HepG2 (cell line): Measurements from ENCODE around the gene ANKZF1. TPM values are rescaled to one million over a fixed set of nuclear protein-coding genes. Genes with fewer than 3 reads are reported as not detected.

Experiments used
- ARNTL ChIP-seq: sonication (generic); formaldehyde crosslinking; IDR thresholded peaks from 2 replicates; pipeline ENCODE4 v1.4.0; 2020; ENCODE audit warnings: mild to moderate bottlenecking, missing genetic modification reagents
- ATF1 ChIP-seq: IDR thresholded peaks from 2 replicates; pipeline ENCODE4 v1.6.1; 2016; ENCODE audit warnings: mild to moderate bottlenecking, control low read depth
- FOXJ3 ChIP-seq: sonication (generic); formaldehyde crosslinking; IDR thresholded peaks from 2 replicates; pipeline ENCODE4 v1.4.0; 2020; ENCODE audit warnings: missing genetic modification reagents, mild to moderate bottlenecking, borderline replicate concordance
- FOXK1 ChIP-seq: sonication (generic); formaldehyde crosslinking; IDR thresholded peaks from 2 replicates; pipeline ENCODE4 v1.4.0; 2020; ENCODE audit warnings: low read depth, missing genetic modification reagents, borderline replicate concordance
- HDAC2 ChIP-seq: sonication (generic); formaldehyde crosslinking; IDR thresholded peaks from 2 replicates; pipeline ENCODE4 v1.4.0; 2020; ENCODE audit warnings: missing genetic modification reagents
- JARID2 ChIP-seq: sonication (generic); formaldehyde crosslinking; IDR thresholded peaks from 2 replicates; pipeline ENCODE4 v1.8.1; 2023; ENCODE audit warnings: missing genetic modification reagents, inconsistent platforms; ENCODE audit not compliant: insufficient replicate concordance
- JUN ChIP-seq: sonication (generic); formaldehyde crosslinking; IDR thresholded peaks from 2 replicates; pipeline ENCODE4 v1.4.0; 2020; ENCODE audit warnings: mild to moderate bottlenecking, missing genetic modification reagents
- KMT2A ChIP-seq: sonication (generic); formaldehyde crosslinking; IDR thresholded peaks from 2 replicates; pipeline ENCODE4 v1.4.0; 2020; ENCODE audit warnings: missing genetic modification reagents
- NFYC ChIP-seq: IDR thresholded peaks from 2 replicates; pipeline ENCODE4 v1.6.1; 2016; ENCODE audit warnings: missing genetic modification reagents, missing compliant biosample characterization
- NR3C1 ChIP-seq: sonication (generic); formaldehyde crosslinking; IDR thresholded peaks from 2 replicates; pipeline ENCODE4 v1.4.0; 2020; ENCODE audit warnings: missing genetic modification reagents
- PRMT3 ChIP-seq: sonication (generic); formaldehyde crosslinking; IDR thresholded peaks from 2 replicates; pipeline ENCODE4 v1.8.1; 2022; ENCODE audit warnings: low read depth, mild to moderate bottlenecking, moderate library complexity, missing genetic modification reagents, borderline replicate concordance
- SMAD1 ChIP-seq: sonication (generic); formaldehyde crosslinking; IDR thresholded peaks from 2 replicates; pipeline ENCODE4 v1.4.0; 2020; ENCODE audit warnings: missing genetic modification reagents, low read depth, mild to moderate bottlenecking, borderline replicate concordance
- SP2 ChIP-seq: sonication (generic); formaldehyde crosslinking; IDR thresholded peaks from 2 replicates; pipeline ENCODE4 v1.5.1; 2020; ENCODE audit warnings: mild to moderate bottlenecking, missing genetic modification reagents
- TEAD2 ChIP-seq: sonication (generic); formaldehyde crosslinking; IDR thresholded peaks from 2 replicates; pipeline ENCODE4 v1.9.0; 2021; ENCODE audit warnings: missing genetic modification reagents
- ZNF3 ChIP-seq: IDR thresholded peaks from 2 replicates; pipeline ENCODE4 v1.7.0; 2017; ENCODE audit warnings: inconsistent platforms
- ZNF337 ChIP-seq: sonication (generic); formaldehyde crosslinking; IDR thresholded peaks from 2 replicates; pipeline ENCODE4 v1.5.1; 2020; ENCODE audit warnings: missing genetic modification reagents, low read depth, mild to moderate bottlenecking, borderline replicate concordance
- ZNF350 ChIP-seq: sonication (generic); formaldehyde crosslinking; IDR thresholded peaks from 2 replicates; pipeline ENCODE4 v1.4.0; 2020; ENCODE audit warnings: mild to moderate bottlenecking, low read depth, missing genetic modification reagents, borderline replicate concordance
- ZNF441 ChIP-seq: sonication (generic); formaldehyde crosslinking; IDR thresholded peaks from 2 replicates; pipeline ENCODE4 v1.7.0; 2021; ENCODE audit warnings: missing genetic modification reagents, borderline replicate concordance
- ZNF468 ChIP-seq: sonication (generic); formaldehyde crosslinking; IDR thresholded peaks from 2 replicates; pipeline ENCODE4 v1.8.0; 2022; ENCODE audit warnings: mild to moderate bottlenecking, moderate library complexity, missing genetic modification reagents
- ZNF557 ChIP-seq: sonication (generic); formaldehyde crosslinking; IDR thresholded peaks from 2 replicates; pipeline ENCODE4 v1.4.0; 2020; ENCODE audit warnings: missing genetic modification reagents
- ZNF746 ChIP-seq: sonication (generic); formaldehyde crosslinking; IDR thresholded peaks from 2 replicates; pipeline ENCODE4 v1.8.0; 2022; ENCODE audit warnings: mild to moderate bottlenecking, missing genetic modification reagents
- ZNF83 ChIP-seq: sonication (generic); formaldehyde crosslinking; IDR thresholded peaks from 2 replicates; pipeline ENCODE4 v1.4.0; 2020; ENCODE audit warnings: missing genetic modification reagents, mild to moderate bottlenecking, borderline replicate concordance
- polyA plus RNA-seq, 8 experiments: library from polyadenylated mRNA; depleted of rRNA in 3 of 8; stranded (reverse) in 7 of 8; unstranded in 1 of 8; fragments of >200 nt; fragmentation: Illumina TruSeq in 4 of 8; extraction: Trizol in 4 of 8; gene quantifications; 2 replicates each; pipeline versions ENCODE4 v1.2.1 to v1.2.3, GENCODE V29; 2011 to 2016; ENCODE audit warnings: low read depth in 4 of 8, missing spikeins in 1 of 8, mixed read lengths in 1 of 8; ENCODE audit not compliant: insufficient read depth in 1 of 8
- total RNA-seq, 5 experiments: library from RNA; depleted of rRNA; stranded (reverse); fragments of >200 nt; fragmentation: Illumina TruSeq; extraction: Trizol; gene quantifications; 2 replicates each; pipeline ENCODE4 v1.2.3, GENCODE V29; 2016; ENCODE audit warnings: low read depth in 1 of 5
- TF ChIP-seq, protein P1 (sequence below): sonication (generic); formaldehyde crosslinking; conservative IDR thresholded peaks from 2 replicates; pipeline ENCODE4 v1.8.0; 2022; ENCODE audit warnings: mild to moderate bottlenecking, moderate library complexity, missing genetic modification reagents

ANKZF1 gene
- total and polyA plus RNA-seq, 2 of the 13 experiments (the other 11 are each of a cell fraction or from before 2014, with no cell fraction given): 25.3 to 128 TPM

GRCh38 chr2:219249203-219249980 lies 19.8 kb downstream of the ANKZF1 start (continued):
- TF ChIP-seq FOXJ3 (CRISPR knock-in tag): peak; percentile 87
- TF ChIP-seq ZNF557 (CRISPR knock-in tag): no peak
- no peak for TF ChIP-seq NR3C1 (CRISPR knock-in tag)
- peak; percentile 86 for TF ChIP-seq JUN (CRISPR knock-in tag)
- TF ChIP-seq TEAD2 (CRISPR knock-in tag): no peak
- TF ChIP-seq FOXK1 (CRISPR knock-in tag): peak; percentile 77; the same call in 1 of the 2 replicates
- TF ChIP-seq JARID2 (CRISPR knock-in tag): peak; percentile 18
- TF ChIP-seq ZNF468: 0 out of 2 replicates have a peak, but pooled peaks have one; percentile 50
- TF ChIP-seq PRMT3: peak; percentile 45; the same call in 1 of the 2 replicates
- TF ChIP-seq HDAC2: peak; percentile 70
- no peak for TF ChIP-seq SP2 (CRISPR knock-in tag)
- no peak for TF ChIP-seq SMAD1
- TF ChIP-seq, protein P1, sequence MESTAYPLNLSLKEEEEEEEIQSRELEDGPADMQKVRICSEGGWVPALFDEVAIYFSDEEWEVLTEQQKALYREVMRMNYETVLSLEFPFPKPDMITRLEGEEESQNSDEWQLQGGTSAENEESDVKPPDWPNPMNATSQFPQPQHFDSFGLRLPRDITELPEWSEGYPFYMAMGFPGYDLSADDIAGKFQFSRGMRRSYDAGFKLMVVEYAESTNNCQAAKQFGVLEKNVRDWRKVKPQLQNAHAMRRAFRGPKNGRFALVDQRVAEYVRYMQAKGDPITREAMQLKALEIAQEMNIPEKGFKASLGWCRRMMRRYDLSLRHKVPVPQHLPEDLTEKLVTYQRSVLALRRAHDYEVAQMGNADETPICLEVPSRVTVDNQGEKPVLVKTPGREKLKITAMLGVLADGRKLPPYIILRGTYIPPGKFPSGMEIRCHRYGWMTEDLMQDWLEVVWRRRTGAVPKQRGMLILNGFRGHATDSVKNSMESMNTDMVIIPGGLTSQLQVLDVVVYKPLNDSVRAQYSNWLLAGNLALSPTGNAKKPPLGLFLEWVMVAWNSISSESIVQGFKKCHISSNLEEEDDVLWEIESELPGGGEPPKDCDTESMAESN: peak; percentile 78
- TF ChIP-seq ATF1 (CRISPR knock-in tag): peak; percentile 87
- TF ChIP-seq ZNF350 (CRISPR knock-in tag): peak; percentile 66; the same call in 1 of the 2 replicates
- peak; percentile 43; the same call in 1 of the 2 replicates for TF ChIP-seq ARNTL (CRISPR knock-in tag)
- TF ChIP-seq ZNF337: 0 out of 2 replicates have a peak, but pooled peaks have one; percentile 76
- no peak for TF ChIP-seq ZNF3 (CRISPR knock-in tag)
- TF ChIP-seq ZNF83 (CRISPR knock-in tag): 0 out of 2 replicates have a peak, but pooled peaks have one; percentile 31
- peak; percentile 65; the same call in 1 of the 2 replicates for TF ChIP-seq ZNF441 (CRISPR knock-in tag)
- peak; percentile 80; the same call in 1 of the 2 replicates for TF ChIP-seq ZNF746 (CRISPR knock-in tag)
- TF ChIP-seq NFYC (CRISPR knock-in tag): no peak
- peak; percentile 48 for TF ChIP-seq KMT2A
